Urinary bladder (tissue), 4 donors: Measurements from ENCODE around the gene SPRYD4. TPM values are rescaled to one million over a fixed set of nuclear protein-coding genes. Genes with fewer than 3 reads are reported as not detected.
A peak's percentile ranks its signal among the peaks of the same experiment; 100 is the strongest.

Experiments used
- DNase-seq: peaks from one replicate; pipeline ENCODE4 v3.0.0-alpha.2; 2015; ENCODE audit errors: extremely low spot score
- H3K27ac ChIP-seq: one replicate; pipeline ENCODE4 v1.5.1; 2013; ENCODE audit warnings: low read depth, mild to moderate bottlenecking, moderate library complexity
- H3K36me3 ChIP-seq: one replicate; pipeline ENCODE4 v1.6.1; 2013; ENCODE audit warnings: mild to moderate bottlenecking, moderate library complexity; ENCODE audit not compliant: insufficient read depth
- H3K4me1 ChIP-seq: one replicate; pipeline ENCODE4 v1.6.1; 2013; ENCODE audit warnings: mild to moderate bottlenecking, moderate library complexity; ENCODE audit not compliant: insufficient read depth
- H3K4me3 ChIP-seq: one replicate; pipeline ENCODE4 v1.5.1; 2013; ENCODE audit warnings: low read depth, low read length
- WGBS: extraction: QIAGEN DNeasy Blood & Tissue Kit; methylation state at CpG from one replicate; pipeline ENCODE4 v1.1.7; 2013; 5-methylcytosine and 5-hydroxymethylcytosine counted together
- polyA plus RNA-seq: library from polyadenylated mRNA; stranded (reverse); fragments of 200-250 nt; gene quantifications from one replicate; pipeline ENCODE4 v1.2.3, GENCODE V29; 2013
- total RNA-seq: library from RNA; depleted of rRNA; stranded (reverse); fragments of >200 nt; gene quantifications from one replicate; pipeline ENCODE4 v1.2.3, GENCODE V29; 2014
- donor health status: healthy with polysubstance abuse.
- donor health status: healthy.

SPRYD4 gene
- total and polyA plus RNA-seq, 2 donors = 2.0 to 2.4 TPM

DNA sequence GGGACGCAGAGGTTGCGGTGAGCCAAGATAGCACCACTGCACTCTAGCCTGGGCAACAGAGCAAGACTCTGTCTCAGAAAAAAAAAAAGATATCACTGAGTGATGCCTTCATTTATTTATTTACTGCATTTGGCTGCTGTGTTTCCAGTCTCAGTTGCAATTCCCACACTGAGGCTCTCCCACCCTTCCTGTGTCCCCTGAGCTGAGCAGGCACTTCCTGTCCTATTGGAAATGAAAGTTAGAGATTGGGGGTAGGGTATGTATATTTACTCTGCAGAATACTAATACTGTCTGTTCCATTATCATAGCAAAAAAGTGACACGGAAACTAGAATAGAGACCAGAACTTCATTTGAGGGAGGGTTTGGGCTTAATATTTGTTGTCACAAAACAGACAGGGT is 51.7 kb downstream of the SPRYD4 start:
- WGBS = 67% methylated on average over 3 of the region's 3 CpGs
- Histone ChIP-seq H3K27ac (no peak overlapping the region), H3K4me3 (no peak overlapping the region), H3K36me3 (no peaks in the 10 kb centered on the region), H3K4me1 (no peaks in the 10 kb centered on the region)
- DNase-seq = no peak

DNA sequence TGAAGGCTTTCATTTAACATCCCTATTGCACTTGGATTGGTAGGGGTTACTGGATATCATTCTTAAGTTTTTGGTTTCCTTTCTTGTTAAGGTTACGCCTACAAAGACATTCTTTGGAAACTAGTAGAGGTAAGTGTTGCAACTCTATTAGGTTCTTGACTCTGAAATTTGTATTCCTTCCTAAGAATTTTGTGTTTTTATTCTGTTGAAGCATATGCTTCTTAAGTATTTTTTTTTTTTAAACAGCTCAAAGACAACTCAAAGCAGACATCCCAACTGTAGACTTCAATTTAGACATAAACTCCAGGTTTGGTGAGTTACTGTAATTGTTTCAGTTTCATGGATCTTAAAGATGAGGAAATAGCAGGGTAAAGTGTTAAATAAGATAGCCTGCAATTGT is 52.1 kb downstream of the SPRYD4 start:
- WGBS = 52% methylated on average over 1 of the region's 1 CpG
- no peaks in the 10 kb centered on the region for H3K4me1 ChIP-seq
- no peak for DNase-seq
- H3K4me3 ChIP-seq = no peak overlapping the region
- no peaks in the 10 kb centered on the region for H3K36me3 ChIP-seq
- no peak overlapping the region for H3K27ac ChIP-seq

DNA sequence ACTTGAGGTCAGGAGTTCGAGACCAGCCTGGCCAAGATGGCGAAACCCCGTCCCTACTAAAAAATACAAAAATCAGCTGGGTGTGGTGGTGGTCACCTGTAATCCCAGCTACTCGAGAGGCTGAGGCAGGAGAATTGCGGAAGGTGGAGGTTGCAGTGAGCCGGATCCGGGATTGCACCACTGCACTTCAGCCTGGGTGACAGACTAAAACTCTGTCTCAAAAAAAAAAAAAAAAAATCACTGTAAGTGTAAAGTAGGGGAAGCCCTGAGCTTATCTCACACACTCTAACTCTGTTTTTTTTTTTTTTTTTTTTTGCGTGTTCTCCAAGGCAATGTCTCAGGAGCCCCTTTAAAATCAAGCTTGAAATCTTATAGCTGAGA is 52.8 kb downstream of the SPRYD4 start:
- Histone ChIP-seq H3K27ac (peak overlapping the region; percentile 29), H3K4me1 (no peaks in the 10 kb centered on the region), H3K36me3 (no peaks in the 10 kb centered on the region), H3K4me3 (peak overlapping the region; percentile 85)
- 50% methylated on average over 8 of the region's 8 CpGs for whole genome bisulfite sequencing
- DNase-seq = no peak

DNA sequence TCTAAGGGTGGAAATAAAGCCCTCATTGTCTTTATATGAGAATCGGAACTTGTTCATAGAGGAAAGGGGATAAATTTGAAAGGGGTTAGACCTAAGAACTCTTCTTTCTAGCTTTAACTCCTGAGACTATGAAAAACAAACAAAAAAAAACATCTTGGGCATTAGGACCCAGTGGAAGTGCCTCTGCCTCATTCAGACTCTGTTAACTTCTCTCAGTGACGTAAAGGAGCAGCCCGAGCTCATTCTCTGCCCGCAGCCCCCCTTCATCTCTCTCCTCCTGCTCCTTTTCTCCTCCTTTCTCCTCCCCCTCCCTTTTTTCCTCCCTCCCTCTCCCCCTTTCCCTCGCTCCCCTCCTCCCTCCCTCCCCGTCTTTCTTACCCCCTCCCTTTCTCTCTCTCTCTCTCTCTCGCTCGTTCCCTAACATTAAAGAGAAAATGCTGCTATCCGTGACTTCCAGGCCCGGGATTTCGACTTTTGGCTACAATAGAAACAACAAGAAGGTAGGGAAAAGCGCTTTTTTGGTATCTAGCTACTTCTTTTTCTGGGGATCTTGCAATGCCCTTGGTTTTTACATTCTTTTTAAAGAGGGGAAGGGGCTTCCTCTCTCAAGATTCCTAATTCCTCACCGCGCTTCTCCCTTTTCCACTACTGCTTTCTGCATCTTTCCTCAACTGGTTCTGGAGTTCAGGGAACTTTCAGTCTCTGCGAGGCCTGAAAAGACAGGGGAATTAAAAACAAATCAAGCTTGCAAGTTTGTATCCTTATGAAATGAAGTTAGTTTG is 53.4 kb downstream of the SPRYD4 start, which contains the start of gene RBMS2:
Gene RBMS2, plus strand, starts transcription at position 231 of the 782 bp plus-strand sequence. Its CDS starts 204 bp downstream, at position 435.
- Histone ChIP-seq H3K4me3 (peak within 1 kb of the TSS; percentile 85), H3K4me1 (no peaks in the 10 kb centered on the region), H3K36me3 (no peaks in the 10 kb centered on the region), H3K27ac (peak within 1 kb of the TSS; percentile 80)
- peak; percentile 88 for DNase-seq
- WGBS = 2% methylated on average over 15 of the region's 15 CpGs

DNA sequence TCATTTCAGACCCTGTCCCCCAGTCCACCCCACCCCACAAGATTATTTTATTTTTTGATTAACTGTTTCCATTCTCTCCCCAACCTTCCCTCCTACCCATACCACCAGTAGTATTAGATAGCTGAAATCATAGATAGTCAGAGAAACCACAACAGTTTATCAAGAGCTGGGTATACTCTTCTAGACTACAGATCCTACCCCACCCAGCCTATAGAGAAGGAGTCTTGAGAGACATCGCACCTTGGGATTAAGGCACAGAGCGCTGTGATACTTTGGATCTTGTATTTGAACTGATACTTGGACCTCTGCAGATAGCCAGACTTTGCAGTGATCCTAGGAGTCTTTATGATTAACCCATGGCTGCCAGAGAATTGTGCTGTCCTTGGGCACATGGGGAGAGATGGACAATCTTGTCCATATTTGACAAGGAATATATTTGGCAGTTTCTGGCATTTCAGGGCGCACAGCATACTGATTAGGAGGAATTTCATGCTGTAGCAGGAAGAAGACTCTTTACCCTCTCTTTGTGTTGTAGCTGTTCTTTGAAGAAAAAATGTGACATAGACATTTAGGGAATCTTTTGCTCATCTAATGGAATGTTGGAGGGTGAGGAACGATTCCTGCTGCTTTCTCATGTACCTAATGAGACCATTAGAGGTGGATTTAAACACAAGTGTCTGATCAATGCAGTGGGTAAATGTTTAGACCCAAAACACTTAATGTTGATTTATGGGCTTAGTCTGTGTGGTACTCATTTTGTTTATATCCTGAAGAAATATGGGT is 54.2 kb downstream of the SPRYD4 start:
- no peaks in the 10 kb centered on the region for H3K4me1 ChIP-seq
- no peak for DNase-seq
- WGBS = 12% methylated on average over 4 of the region's 4 CpGs

DNA sequence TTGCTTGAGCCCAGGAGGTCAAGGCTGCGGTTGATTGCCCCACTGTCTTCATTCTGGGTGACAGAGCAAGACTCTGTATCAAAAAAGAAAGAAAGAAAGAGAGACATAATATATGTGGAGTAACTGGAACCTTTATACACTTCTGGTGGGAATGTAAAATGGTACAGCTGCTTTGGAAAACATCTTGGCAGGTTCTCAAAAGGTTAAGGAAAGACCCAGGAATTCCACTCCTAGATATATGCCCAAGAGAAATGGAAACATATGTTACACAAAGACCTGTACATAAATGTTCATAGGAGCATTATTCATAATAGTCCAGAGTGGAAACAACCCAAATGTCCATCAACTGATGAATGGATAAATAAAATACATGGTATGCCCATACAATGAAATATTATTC is 60.5 kb downstream of the SPRYD4 start:
- Histone ChIP-seq H3K4me1 (no peaks in the 10 kb centered on the region), H3K27ac (no peak overlapping the region), H3K4me3 (no peak overlapping the region), H3K36me3 (peaks cover 4% of the 10 kb centered on the region)
- DNase-seq = no peak
- 87% methylated on average over 1 of the region's 1 CpG for WGBS

More for the DNA sequence above, 54.2 kb downstream of the SPRYD4 start:
- Histone ChIP-seq H3K4me3 (peak overlapping the region; percentile 85), H3K27ac (peak overlapping the region; percentile 80), H3K36me3 (no peaks in the 10 kb centered on the region)

Other genes starting within 250 kb of the SPRYD4 start
- 42.9 TPM for gene RNF41, start 246.7 kb upstream of the SPRYD4 start, total RNA-seq
- 37.8 TPM for gene RNF41, start 246.7 kb upstream of the SPRYD4 start, polyA plus RNA-seq
- gene NABP2, start 244.2 kb upstream of the SPRYD4 start, total RNA-seq = 15.7 TPM
- gene NABP2, start 244.2 kb upstream of the SPRYD4 start, polyA plus RNA-seq = 31.0 TPM
- gene SLC39A5, start 238.5 kb upstream of the SPRYD4 start, total RNA-seq = not detected
- gene SLC39A5, start 238.5 kb upstream of the SPRYD4 start, polyA plus RNA-seq = 0.30 TPM
- gene ANKRD52, start 210.2 kb upstream of the SPRYD4 start, total RNA-seq = 10.2 TPM
- gene ANKRD52, start 210.2 kb upstream of the SPRYD4 start, polyA plus RNA-seq = 14.4 TPM
- gene COQ10A, start 201.6 kb upstream of the SPRYD4 start, total RNA-seq = 6.9 TPM
- 13.8 TPM for gene COQ10A, start 201.6 kb upstream of the SPRYD4 start, polyA plus RNA-seq
- gene CS, start 168.2 kb upstream of the SPRYD4 start, total RNA-seq = 64.3 TPM
- 101 TPM for gene CS, start 168.2 kb upstream of the SPRYD4 start, polyA plus RNA-seq
- 53.8 TPM for gene CNPY2, start 152.6 kb upstream of the SPRYD4 start, total RNA-seq
- 75.6 TPM for gene CNPY2, start 152.6 kb upstream of the SPRYD4 start, polyA plus RNA-seq
- 64.7 TPM for gene PAN2, start 134.6 kb upstream of the SPRYD4 start, total RNA-seq
- gene PAN2, start 134.6 kb upstream of the SPRYD4 start, polyA plus RNA-seq = 31.1 TPM
- not detected for gene IL23A, start 129.7 kb upstream of the SPRYD4 start, total RNA-seq
- gene IL23A, start 129.7 kb upstream of the SPRYD4 start, polyA plus RNA-seq = 0.89 TPM
- gene STAT2, start 108.5 kb upstream of the SPRYD4 start, total RNA-seq = 156 TPM
- gene STAT2, start 108.5 kb upstream of the SPRYD4 start, polyA plus RNA-seq = 66.3 TPM
- gene APOF, start 105.7 kb upstream of the SPRYD4 start, total RNA-seq = not detected
- gene APOF, start 105.7 kb upstream of the SPRYD4 start, polyA plus RNA-seq = 0.13 TPM
- gene TIMELESS, start 19.2 kb upstream of the SPRYD4 start, total RNA-seq = 8.9 TPM
- 6.2 TPM for gene TIMELESS, start 19.2 kb upstream of the SPRYD4 start, polyA plus RNA-seq
- gene MIP, start 13.9 kb upstream of the SPRYD4 start, total RNA-seq = not detected
- gene MIP, start 13.9 kb upstream of the SPRYD4 start, polyA plus RNA-seq = not detected
- 0.79 TPM for gene GLS2, start 19.6 kb downstream of the SPRYD4 start, total RNA-seq
- gene GLS2, start 19.6 kb downstream of the SPRYD4 start, polyA plus RNA-seq = 0.90 TPM
- 27.5 TPM for gene RBMS2, start 53.2 kb downstream of the SPRYD4 start, total RNA-seq
- 11.2 TPM for gene RBMS2, start 53.2 kb downstream of the SPRYD4 start, polyA plus RNA-seq
- 27.4 TPM for gene BAZ2A, start 161.7 kb downstream of the SPRYD4 start, total RNA-seq
- gene BAZ2A, start 161.7 kb downstream of the SPRYD4 start, polyA plus RNA-seq = 30.9 TPM
- gene ATP5F1B, start 177.4 kb downstream of the SPRYD4 start, total RNA-seq = 175 TPM
- gene ATP5F1B, start 177.4 kb downstream of the SPRYD4 start, polyA plus RNA-seq = 583 TPM
- gene PTGES3, start 219.7 kb downstream of the SPRYD4 start, total RNA-seq = 118 TPM
- 184 TPM for gene PTGES3, start 219.7 kb downstream of the SPRYD4 start, polyA plus RNA-seq